ENCODE data around the gene PCBD2. TPM values are rescaled to one million over a fixed set of nuclear protein-coding genes. Genes with fewer than 3 reads are reported as not detected.

PCBD2 gene
- total RNA-seq, 1 experiment from 2014 or later: 10.9 TPM

GRCh38 chr5:135008556-135008955 is 103.6 kb downstream of the PCBD2 start:
- CTCF ChIA-PET: no interaction called here
- H3K36me3 ChIP-seq (ENCODE audit: control insufficient read depth in 1 of 2, insufficient read depth in 2 of 2, low read length in 2 of 2): no peaks in the 10 kb centered on the region
- no peak overlapping the region for H3K4me3 ChIP-seq (replicated peaks in 1 of 2; ENCODE audit: low read depth in 1 of 2, low read length in 2 of 2)
- no peaks in the 10 kb centered on the region for H4K20me1 ChIP-seq (ENCODE audit: insufficient read depth)
- POLR2A ChIA-PET: no interaction called here
- RAD21 ChIA-PET (ENCODE audit: low non-redundant PET in 1 of 2, low total read pairs in 2 of 2, uncharacterized antibody in 2 of 2, unreplicated experiment in 2 of 2): no interaction called here
- intact Hi-C loops (cut with micrococcal nuclease): no loop called here
- no peak overlapping the region for H3K9ac ChIP-seq (ENCODE audit: low read length)
- H3K27me3 ChIP-seq (ENCODE audit: insufficient read depth, low read length): no peaks in the 10 kb centered on the region
- ATAC-seq (no peak), DNase-seq (ENCODE audit: low read depth, low spot score) (no peak)
- no peak overlapping the region for H3K4me2 ChIP-seq (ENCODE audit: low read length)
- H3K9me2 ChIP-seq (ENCODE audit: insufficient read depth): no peaks in the 10 kb centered on the region
- H2AFZ ChIP-seq (ENCODE audit: low read depth, low read length, poor library complexity, severe bottlenecking): no peak overlapping the region
- BruUV-seq (replicated peaks): no TSS peak
- H3K79me2 ChIP-seq (ENCODE audit: insufficient read depth, low read length): no peaks in the 10 kb centered on the region
- TF ChIP-seq ZBTB33 (IDR thresholded peaks at IDR 0.05; ENCODE audit: extremely low read depth, insufficient replicate concordance, low read length) (no peak), MAX (IDR thresholded peaks at IDR 0.05) (no peak), YY1 (IDR thresholded peaks at IDR 0.05; ENCODE audit: extremely low read depth, insufficient replicate concordance, low read depth, low read length) (no peak), ZFX (IDR thresholded peaks at IDR 0.05) (no peak), TCF7L2 (IDR thresholded peaks at IDR 0.05; ENCODE audit: borderline replicate concordance, extremely low read depth, insufficient read depth, insufficient read length) (no peak), FOSL1 (IDR thresholded peaks at IDR 0.05; ENCODE audit: low read depth) (no peak), SP1 (IDR thresholded peaks at IDR 0.05; ENCODE audit: low read depth) (no peak), JUND (IDR thresholded peaks at IDR 0.05) (no peak), SRF (IDR thresholded peaks at IDR 0.05; ENCODE audit: low read depth) (no peak)
- no peak overlapping the region for H3K27ac ChIP-seq (ENCODE audit: low read depth, low read length)
- no peaks in the 10 kb centered on the region for H3K9me3 ChIP-seq (ENCODE audit: control insufficient read depth in 1 of 2, insufficient read depth in 1 of 2, low read depth in 1 of 2, low read length in 2 of 2)
- H3K4me1 ChIP-seq (ENCODE audit: control insufficient read depth in 1 of 2, insufficient read depth in 2 of 2, low read length in 2 of 2): no peaks in the 10 kb centered on the region

Data from HCT116 (cell line).